Body of pancreas (tissue), 4 donors: ENCODE measurements around the gene ADAMTSL3.

Experiments
- CTCF ChIP-seq, 7 experiments: fragments of 450-650 bp in 4 of 7; fragments of 200-600 bp in 3 of 7; sonication (generic) in 3 of 7; IDR thresholded peaks; one replicate each; pipeline ENCODE4 v1.5.1; 2016 to 2019; ENCODE audit warnings: antibody characterized with exemption in 7 of 7
- POLR2A ChIP-seq, 3 donors: fragments of 450-650 bp; IDR thresholded peaks; one replicate each; pipeline ENCODE4 v1.6.1; 2016; ENCODE audit warnings: antibody characterized with exemption in 3 of 3, mild to moderate bottlenecking in 2 of 3

DNA sequence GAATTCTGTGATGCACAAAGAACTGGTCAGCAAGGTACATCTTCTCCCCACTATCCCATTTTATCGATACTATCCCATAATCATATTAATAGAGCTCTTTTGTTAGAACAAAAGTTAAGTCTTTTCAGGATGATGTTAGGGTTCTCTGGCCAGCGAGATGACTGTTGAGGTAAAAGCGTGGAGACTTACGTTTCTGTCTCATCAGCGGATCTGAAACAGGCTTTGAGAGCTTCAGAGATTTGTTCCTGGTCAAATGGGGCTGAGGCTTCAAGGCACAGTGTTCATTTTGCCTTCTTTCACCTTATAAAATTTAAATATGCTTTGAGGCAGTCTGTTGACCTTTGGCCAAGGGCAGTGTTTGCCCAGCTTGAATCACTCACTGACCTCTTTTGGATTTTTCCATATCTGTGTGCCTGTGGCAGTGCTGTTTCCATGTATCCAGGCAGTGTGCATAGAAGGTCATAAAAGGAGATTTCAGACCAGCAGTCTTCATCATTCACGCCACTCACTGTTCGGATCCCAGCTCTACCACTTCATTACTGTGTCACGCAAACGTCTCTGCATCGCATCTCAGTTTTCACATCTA lies 3.1 kb downstream of the ADAMTSL3 start:
- TF ChIP-seq POLR2A (IDR thresholded peaks at IDR 0.05): no peak
- no peak for TF ChIP-seq CTCF (IDR thresholded peaks at IDR 0.05)
